Sigmoid colon (tissue), 4 donors: ENCODE results near the gene CLEC6A.

Experiments used
- EP300 ChIP-seq, 4 donors: sonication (generic); formaldehyde crosslinking; IDR thresholded peaks; one replicate each; pipeline ENCODE4 v1.6.1; 2017; ENCODE audit warnings: antibody characterized with exemption in 4 of 4
- POLR2A ChIP-seq, 2 donors: fragments of 450-650 bp; IDR thresholded peaks; one replicate each; pipeline ENCODE4 v1.6.1; 2016; ENCODE audit warnings: antibody characterized with exemption in 2 of 2, mild to moderate bottlenecking in 2 of 2, moderate library complexity in 2 of 2

DNA sequence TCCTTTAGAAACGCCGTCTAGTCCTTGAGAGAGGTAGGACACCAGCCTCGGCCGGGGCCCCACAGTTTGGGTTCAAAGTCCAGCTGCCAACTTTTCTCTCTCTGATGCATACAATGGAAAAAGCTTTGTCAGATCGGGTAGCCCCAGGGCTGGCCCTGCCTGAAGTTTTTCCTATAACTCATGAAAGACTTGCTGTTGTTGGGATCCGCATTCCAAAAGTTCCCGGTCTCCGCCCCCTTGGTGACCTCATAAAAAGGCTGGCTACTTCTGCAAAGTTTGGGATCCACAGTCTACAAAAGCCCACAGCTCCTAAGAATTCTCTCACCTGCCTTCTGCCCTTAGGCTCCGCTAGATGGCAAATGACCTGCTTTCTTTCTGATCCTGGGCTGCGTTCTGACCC lies 35.3 kb upstream of the CLEC6A start:
- TF ChIP-seq EP300 (IDR thresholded peaks at IDR 0.05) (no peak), POLR2A (IDR thresholded peaks at IDR 0.05) (no peak)
